ENCODE data around the gene CYB5RL.

The CYB5RL gene

DNA sequence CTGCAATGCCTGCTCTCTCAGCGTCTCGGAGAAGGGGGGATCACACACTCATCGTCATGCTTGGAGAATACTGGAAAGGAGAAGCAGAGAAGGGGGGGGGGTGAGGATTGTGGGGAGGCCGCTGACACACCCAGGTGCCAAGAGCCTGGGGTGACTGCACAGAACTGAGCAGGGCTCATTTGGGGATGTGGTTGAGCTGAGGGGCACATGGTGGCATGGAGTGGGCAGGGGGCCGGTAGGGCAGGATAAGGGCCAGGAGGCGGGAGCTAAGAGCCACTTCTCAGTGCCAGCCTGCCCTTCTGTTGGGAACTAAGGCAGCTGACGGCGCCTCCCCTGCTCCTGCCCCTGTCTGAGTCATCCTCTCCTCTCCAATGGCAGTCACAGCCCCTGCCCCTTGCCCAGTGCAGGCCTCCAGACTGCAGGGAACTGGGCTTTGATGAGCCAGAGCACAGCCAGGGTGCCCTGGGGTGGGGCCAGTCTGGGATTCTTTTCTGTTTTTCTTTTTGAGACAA lies 27.3 kb upstream of the CYB5RL start:
- no peak overlapping the region for H3K4me3 ChIP-seq (ENCODE audit: control insufficient read depth, low read depth, low read length)
- no peak for TF ChIP-seq CTCF (conservative IDR thresholded peaks at IDR 0.05; ENCODE audit: control insufficient read depth, insufficient read depth, low read depth, low read length)
- DNase-seq (ENCODE audit: low read depth) = peak; percentile 50

DNA sequence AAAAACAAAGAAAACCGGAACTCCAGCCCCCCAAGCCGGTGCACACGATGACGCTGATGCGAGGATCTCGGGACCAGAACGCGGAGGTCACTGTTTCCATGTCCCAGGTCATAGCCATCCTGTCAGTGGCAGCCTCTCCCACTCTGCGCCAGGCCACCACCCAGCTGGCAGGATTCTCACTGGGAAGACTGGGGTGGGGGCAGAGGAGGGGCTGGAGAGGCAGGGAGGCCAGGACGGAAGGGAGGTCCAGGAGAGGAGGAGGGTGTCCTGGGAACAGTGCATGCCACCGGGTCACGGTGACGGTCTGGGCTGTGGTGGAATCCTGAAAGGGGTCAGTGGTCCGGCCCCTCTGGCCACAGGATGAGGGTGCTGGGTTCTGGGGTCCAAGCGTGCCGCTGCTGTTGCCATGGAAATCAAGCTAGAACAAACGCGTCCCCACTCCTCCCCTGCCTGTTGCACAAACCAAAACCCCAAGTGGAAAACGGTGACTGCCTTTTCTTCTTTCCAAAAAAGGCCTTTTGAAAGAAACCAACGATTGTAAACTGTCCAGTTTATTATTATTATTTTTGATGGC lies 26.2 kb upstream of the CYB5RL start:
- TF ChIP-seq CTCF (conservative IDR thresholded peaks at IDR 0.05; ENCODE audit: control insufficient read depth, insufficient read depth, low read depth, low read length) = no peak
- DNase-seq (ENCODE audit: low read depth) = no peak

DNA sequence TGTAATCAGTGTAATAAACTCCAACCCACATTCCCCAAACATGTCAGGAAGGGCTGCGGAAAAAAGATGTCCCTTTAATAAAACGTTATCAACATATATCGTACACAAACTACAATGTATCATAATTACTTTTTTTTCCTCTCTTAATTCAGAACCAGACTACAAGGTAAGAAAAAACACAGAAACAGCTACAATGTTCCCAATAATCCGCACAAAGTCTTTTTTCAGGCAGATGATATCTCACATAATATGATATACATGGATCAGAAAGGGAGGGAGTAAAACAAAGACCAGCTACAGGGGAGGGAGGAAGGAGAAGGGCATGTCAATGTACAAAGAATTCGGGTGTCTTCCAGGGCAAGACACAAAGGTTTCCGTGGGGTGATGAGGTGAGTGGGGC lies 25.5 kb upstream of the CYB5RL start:
- no peak overlapping the region for H3K4me3 ChIP-seq (ENCODE audit: control insufficient read depth, low read depth, low read length)
- no peak for DNase-seq (ENCODE audit: low read depth)
- no peak for TF ChIP-seq CTCF (conservative IDR thresholded peaks at IDR 0.05; ENCODE audit: control insufficient read depth, insufficient read depth, low read depth, low read length)

More for the DNA sequence above, 26.2 kb upstream of the CYB5RL start:
- no peak overlapping the region for H3K4me3 ChIP-seq (ENCODE audit: control insufficient read depth, low read depth, low read length)

- no peak for TF ChIP-seq CTCF (conservative IDR thresholded peaks at IDR 0.05; ENCODE audit: control insufficient read depth, insufficient read depth, low read depth, low read length)
- DNase-seq (ENCODE audit: low read depth) = no peak
- no peak overlapping the region for H3K4me3 ChIP-seq (ENCODE audit: control insufficient read depth, low read depth, low read length)
Measured at GRCh38 chr1:54224233-54224632, 24.4 kb upstream of the CYB5RL start.

- TF ChIP-seq CTCF (conservative IDR thresholded peaks at IDR 0.05; ENCODE audit: control insufficient read depth, insufficient read depth, low read depth, low read length) = no peak
Measured at GRCh38 chr1:54223441-54224202, 23.8 kb upstream of the CYB5RL start.

GRCh38 chr1:54222711-54223110 lies 22.9 kb upstream of the CYB5RL start:
- DNase-seq (ENCODE audit: low read depth) = no peak
- TF ChIP-seq CTCF (conservative IDR thresholded peaks at IDR 0.05; ENCODE audit: control insufficient read depth, insufficient read depth, low read depth, low read length) = no peak
- no peak overlapping the region for H3K4me3 ChIP-seq (ENCODE audit: control insufficient read depth, low read depth, low read length)

More at GRCh38 chr1:54223441-54224202, 23.8 kb upstream of the CYB5RL start:
- DNase-seq (ENCODE audit: low read depth) = no peak
- no peak overlapping the region for H3K4me3 ChIP-seq (ENCODE audit: control insufficient read depth, low read depth, low read length)
